ELF-1 (cell line): ENCODE results near the gene TTR.

ENCODE experiments used
- DNase-seq: peaks from one replicate; pipeline ENCODE4 v3.0.0-alpha.2; 2016; ENCODE audit warnings: low read depth, low spot score

Gene TTR

DNA sequence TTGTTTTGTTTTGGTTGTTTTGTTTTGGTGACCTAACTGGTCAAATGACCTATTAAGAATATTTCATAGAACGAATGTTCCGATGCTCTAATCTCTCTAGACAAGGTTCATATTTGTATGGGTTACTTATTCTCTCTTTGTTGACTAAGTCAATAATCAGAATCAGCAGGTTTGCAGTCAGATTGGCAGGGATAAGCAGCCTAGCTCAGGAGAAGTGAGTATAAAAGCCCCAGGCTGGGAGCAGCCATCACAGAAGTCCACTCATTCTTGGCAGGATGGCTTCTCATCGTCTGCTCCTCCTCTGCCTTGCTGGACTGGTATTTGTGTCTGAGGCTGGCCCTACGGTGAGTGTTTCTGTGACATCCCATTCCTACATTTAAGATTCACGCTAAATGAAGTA lies at the start of gene TTR:
TTR (plus strand) TSS at position 250 of the 400 bp plus-strand sequence; CDS start at position 276, 26 bp downstream.
- DNase-seq: no peak

DNA sequence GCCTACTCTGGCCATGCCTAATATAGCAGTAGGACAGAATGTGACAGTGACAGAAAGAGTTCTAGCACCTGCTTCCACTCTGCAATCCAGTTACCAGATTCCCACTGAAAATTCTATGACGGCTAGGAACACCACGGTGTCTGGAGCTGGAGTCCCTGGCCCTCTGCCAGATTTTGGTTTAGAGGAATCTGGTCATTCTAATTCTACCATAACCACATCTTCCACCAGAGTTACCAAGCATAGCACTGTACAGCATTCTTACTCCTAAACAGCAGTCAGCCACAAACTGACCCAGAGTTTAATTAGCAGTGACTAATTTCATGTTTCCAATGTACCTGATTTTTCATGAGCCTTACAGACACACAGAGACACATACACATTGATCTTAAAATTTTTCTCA lies 45.2 kb upstream of the TTR start:
- DNase-seq: no peak

DNA sequence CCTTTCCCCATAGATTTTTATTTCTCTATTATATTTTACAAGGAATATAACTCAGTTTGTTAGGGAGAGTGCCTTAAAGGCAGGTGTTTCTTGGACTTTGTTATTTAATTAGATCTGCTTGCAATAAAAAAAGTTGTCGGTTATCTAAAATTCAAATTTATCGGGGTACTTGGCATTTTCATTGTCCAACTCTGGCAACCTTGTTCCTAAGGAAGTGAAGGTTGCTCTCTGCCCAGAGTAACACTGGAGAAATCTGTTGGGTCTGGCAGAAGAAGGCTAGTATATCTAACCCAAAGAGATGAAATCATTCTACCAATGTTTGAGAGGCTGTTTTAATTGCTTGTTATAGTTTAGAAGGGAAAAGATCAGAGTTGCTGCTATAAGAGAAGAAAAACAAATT lies 42.8 kb upstream of the TTR start:
- DNase-seq: no peak

DNA sequence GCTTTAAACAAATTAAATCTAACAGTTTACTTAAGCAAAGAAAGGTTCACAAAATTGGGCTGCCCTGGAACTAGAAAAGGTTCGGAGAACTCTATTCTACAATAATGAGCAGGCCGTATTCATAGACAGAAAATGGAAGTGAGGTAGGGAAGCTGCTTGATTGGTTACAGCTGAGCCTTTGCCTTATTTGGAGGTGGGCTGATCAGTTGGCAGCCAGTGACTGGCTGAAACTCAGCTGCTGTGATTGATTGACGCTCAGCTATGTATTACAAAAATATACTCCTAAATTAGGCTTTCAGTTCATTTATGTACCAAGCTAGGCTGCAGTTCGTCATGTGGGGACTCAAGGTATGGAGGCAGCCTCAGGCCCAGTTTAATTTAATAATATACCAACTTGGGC lies 42.3 kb upstream of the TTR start:
- no peak for DNase-seq

DNA sequence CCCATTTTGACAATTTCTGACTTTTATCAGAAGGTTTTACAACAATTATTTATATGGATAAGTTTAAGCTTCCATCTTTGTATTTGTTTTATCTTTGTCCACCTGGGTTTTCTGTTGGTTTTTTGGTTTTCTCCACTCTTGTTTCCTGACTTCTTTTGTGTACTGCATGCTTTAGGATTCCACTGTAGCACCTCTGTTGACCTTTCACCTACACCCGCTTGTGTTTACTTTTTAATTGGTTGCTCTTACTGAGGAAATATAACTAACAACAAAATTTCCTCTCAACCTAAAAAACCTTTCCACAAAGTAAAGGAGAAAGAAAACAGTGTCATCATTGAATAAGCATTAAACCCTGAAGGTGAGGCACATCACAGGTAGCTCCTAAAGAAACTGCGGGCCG lies 39.8 kb upstream of the TTR start:
- DNase-seq: no peak

DNA sequence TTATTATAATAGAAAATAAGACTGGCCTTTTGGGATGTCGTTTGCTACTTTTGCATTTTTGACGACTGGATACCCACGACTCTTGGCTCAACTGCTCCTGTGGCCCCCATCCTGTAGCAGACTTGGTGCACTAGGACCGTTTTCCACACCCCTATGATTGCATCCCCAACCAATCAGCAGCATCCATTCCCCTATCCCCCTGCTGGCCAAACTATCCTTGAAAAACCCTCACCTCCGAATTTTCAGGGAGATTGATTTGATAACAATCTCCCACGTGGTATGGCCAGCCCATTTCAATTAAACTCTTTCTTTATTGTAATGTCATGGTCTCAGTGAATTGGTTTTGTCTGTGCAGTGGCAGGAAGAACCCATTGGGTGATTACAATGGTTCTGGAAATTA lies 37.9 kb upstream of the TTR start:
- no peak for DNase-seq

DNA sequence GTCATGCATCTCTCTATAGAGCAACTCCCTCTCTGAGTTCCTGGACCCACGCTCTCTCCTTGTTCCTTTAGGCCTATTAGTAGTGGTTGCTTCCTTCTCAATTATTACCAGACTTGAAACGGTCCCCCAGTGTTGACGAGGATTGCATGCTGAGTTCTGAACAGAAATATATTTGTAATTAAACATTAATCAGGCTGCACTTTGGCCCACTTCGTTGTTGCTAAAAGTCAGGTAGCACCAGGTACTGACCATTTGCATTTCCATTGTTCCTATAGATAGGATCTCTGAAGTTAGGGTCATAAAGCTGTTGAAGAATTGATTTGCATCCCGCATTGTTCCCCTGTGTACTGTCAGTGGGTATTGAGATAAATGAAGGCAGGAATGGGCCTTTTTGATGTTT lies 36.9 kb upstream of the TTR start:
- peak; percentile 19 for DNase-seq

DNA sequence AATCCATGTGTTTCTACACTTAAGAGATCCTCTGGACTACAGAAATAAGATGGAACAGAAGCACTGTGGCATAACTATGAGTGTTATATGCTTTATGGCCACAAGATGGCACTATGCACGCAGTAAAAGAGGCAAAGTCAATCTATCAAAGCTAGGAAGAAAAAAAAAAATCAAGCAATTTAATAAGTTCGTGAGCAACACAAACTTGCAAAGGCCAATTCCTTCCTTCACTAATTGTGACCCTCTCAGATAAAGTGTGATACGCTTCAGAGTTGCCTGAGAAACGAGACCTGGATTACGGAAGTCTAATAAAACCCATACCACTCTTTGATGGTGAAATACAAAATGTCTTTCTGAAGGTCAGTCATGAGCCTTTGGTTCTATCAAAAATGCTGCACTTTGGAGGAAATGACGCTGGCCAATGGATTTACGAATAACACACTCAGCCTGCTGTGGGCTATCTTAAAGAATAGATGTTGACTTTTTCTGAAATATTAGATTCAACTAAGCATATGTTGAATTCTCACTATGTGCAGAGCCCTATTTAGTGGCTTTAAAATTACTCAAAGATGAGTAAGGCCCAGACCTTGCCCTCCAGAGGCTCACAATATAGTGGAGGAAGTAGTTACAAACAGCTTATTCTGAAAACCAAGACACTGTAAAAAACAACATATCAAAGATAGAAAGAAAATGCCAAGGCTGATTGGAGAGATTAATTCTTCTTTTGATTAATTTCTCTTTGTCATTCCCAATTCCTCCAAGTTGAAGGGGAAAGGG lies 35.5 kb upstream of the TTR start:
- DNase-seq: peak; percentile 32

DNA sequence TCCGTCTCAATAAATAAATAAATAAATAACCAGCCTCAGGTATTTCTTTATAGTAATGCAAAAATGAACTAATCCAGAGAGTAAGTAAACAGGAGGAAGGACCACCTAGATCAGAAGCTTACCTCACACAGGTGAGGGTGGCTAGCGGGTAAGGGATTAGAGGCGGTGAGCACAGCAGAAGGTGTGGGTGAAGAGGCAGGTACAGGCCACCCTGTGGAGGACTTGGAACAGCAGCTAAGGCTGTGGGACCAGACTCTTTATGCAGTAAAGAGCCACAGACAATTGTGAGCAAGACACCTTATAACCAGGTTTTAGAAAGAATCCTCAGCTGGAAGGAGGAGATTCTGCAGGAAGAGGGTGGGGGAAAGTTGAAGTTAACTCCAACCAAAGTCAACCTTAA lies 34.2 kb upstream of the TTR start:
- peak; percentile 21 for DNase-seq

DNA sequence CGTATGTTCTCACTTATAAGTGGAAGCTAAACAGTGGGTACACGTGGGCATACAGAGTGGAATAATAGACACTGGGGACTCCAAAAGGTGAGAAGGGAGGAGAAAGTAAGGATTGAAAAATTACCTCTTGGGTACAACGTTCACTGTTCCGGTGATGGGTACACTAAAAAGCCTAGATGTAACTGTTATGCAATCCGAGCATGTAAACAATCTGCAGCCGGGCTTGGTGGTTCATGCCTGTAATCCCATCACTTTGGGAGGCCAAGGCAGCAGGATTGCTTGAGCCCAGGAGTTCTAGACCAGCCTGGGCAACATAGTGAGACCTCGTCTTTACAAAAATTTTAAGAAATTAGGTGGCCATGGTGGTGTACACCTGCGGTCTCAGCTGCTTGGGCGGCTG lies 33.1 kb upstream of the TTR start:
- DNase-seq: no peak

DNA sequence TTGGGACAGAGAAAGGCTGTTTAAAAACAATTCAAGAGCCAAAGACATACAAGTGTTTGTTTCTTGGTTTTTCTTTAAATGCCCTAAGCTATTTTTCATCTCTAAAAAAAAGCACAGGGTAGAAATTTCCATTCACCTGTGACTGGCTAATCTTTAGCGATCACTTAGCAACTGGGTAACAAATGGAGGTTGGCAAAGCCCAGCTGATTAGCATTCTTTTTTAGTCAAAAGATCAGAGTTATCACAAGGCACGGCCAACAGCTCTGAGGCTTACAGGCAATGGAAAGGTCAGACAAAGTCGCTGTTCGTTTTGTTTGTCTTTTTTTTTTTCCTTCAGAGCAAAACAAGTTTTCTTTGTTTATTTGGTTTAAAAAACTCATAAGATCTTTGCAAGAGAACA lies 29.0 kb upstream of the TTR start:
- no peak for DNase-seq

DNA sequence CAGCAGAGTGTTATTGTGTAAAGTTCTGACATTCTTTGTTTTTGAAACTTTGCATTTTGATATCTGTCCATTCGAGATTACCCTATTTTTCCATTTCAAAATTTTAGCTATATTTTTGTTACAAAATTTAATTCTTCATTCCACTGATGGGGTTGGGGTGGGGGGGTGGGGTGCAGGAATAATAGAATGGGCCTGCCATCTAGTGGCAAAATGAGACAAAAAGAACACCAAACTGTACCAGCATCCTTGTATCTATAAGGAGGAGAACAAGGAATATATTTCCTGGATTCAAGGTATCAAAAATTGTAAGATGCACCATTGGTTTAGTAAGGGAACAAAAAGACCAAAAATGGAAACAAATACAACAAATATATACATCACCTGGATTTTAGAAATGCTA lies 27.9 kb upstream of the TTR start:
- DNase-seq: no peak

DNA sequence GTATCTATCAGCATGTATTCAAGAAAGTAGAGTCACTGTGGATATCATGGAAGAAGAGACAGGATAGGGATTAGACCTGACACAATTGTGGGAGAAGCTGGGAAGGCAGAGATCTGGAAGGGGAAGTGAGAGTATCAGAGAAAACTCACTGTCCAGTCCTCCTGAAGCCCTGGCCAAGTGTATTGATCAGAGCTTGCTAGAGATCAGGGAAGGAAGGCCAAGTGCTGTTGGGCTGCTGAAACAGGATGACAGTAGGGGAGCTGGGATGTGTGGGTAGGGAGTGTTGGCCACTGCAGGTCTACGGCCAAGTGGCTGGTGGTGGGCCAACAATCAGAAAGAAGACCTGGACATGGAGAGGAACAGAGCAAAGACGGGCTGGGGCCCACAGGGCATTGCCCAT lies 26.3 kb upstream of the TTR start:
- no peak for DNase-seq

DNA sequence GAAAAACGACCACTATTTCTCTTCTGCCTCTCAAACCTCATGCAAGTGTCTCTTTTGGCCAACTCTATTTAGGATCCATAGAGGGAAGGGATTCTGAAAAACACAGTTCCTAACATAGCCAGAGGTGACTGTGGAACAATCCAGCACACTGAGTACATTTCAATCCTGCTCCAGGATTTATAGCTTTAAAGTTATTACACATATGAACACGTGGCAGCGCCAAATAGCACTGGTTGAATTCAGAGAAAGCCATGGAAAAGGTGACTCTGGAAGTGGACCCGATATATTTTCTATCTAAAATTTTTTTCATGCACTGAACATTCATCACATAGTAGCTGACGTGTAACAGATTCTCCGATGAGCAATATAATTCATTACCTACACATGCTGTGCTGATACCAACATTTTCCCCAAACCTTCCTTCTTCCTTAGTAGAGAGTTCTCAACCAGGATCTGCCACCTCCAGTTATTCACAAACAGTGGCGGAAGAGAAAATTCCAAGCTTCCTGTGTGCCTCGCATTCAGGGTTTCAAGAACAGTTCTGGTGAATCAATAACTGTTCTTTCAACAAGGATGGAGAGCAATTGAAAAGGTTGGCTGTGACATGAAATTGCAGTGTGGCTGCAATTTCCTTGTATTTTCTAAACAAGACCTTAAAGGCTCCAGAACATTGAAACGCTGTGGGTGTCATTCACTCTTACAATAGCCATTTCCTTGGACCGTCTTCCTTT lies 25.7 kb upstream of the TTR start:
- no peak for DNase-seq

DNA sequence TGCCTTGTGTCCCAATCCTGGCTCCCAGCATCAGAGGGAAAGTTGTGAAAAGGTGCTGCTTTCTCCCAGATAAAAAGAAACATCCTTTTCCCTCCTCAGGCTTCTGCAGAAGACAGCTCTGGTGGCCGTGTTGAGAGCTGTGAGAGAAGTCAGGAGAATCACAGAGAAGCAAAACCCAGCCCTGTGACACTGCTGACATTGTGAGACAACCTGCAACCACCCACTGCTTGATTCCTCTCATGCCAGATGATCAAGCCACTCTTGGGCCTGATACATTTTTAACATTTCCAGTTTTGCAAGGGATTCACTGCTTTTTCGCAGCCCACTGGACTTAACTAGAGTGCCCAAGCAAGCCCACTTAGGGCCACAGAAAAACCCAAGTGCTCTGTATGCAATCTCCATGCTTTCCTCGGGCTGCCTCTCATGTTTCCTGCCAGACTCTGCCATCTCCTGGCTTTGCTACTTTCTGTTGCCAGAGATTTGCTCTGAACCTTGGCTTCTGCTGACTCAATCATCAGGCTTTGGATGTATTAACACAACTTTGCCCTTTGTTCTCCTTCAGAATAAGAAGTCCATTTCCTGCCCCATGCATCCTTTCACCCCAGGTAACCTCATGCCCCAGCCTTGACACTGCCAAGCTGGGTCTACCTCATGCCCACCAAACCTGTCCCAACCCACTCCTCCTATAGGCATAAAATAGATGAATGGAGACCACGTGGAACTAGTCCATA lies 24.9 kb upstream of the TTR start:
- no peak for DNase-seq

DNA sequence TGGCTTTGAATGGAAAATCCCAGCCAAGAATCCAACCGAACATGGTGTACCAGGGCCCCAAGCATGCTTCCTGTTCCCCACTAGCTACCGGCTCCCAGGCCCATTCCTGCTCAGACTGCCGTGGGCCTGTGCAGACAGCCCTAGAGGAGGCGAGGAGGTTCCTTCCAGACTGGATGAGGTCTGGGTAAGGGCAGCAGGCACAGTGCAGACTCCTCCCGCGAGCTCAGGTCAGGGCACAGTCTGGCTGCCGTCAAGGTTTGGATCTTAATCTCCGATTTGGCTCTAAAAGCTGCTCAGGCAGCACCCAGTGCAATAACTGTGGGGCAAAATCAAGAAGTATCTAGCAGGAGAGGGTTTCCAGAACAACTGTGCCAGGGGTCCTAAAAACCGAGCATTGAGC lies 19.3 kb upstream of the TTR start:
- DNase-seq: no peak

DNA sequence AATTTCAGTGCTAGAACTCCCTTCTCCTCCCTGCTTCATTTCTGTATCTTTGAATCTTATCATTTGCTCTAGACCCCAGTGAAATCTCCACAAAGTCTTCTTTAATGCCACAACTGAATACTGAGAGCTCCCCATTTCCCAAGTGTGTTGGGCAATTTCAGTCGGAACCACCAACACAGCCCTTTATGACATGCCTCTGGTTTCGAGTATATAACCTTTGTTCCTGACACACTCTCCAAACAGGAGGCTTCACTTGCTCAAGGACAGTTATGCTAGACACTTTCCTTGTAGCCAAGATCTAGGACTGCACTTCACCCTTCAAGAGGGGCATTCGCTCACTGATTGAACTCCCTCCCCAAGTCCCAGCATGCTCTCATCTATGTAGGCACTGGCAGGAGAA lies 18.6 kb upstream of the TTR start:
- DNase-seq: no peak

DNA sequence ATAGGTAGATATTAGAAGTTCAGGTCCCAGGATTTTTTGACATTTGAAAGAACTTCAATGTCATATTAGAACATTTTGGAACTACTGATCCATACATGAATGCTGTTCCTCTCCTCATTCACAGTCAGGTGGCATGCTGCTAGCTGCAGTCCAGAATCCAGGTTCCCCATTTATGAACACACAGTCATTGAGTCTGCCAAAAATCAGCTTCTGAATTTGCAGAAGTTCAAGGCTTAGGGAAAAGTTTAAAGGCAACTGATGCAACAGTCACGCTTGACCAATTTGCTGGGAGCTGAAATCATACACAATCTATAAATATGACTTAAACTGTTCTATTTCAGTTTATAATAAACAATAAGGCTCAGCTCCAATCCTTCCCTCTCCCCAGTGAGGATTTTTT lies 17.3 kb upstream of the TTR start:
- no peak for DNase-seq

DNA sequence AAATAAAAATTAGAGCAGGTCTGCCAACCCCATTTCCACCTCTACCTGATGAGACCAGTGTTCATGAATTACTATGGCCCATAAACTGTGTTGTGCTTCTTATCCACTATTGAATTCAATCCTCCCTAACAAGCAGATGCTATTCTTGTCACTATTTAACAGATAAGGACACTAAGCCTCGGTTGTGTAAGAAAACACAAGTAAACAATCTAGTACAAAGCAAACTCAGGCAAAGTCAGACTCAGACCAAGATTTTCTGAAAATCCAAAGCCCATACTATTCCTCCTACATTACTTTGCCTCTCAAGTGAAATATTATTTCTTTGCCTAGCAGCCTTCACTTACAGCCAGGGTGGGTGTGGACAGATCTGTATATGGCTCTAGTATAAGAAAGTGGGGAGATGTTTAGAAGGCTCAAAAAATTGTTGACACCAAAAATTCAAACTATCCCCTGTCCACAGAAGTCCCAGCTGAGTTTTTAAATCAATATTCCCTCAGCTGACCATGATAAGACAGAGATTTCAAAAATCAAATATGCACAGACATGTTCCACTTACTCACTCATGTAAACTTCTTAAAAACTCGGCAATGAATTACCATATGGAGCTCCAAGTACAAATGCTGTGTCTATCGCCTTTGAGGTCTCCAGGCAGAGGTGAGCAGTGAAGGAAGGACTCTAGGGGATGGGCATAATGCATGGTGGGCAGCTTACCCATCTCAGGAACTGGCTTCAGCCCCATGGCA lies 16.0 kb upstream of the TTR start:
- DNase-seq: no peak

DNA sequence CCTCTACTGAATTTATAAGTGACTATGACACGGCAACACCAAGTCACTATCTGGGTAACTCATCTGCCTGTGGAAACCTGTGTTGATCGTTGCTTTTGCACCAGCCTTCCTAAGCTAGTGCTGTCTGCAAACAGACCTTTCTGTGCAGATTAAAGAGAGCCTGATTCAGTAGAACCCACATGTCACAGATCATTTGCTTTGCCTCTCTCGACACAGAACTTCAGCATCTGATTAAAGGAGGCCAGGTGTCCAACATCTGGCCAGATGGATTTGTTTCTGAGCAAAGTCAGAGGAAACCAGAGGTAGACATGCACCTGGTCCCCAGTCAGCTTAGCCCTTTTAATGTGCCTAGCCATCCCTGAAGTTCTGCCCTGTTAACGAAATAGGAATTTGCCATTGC lies 15.0 kb upstream of the TTR start:
- no peak for DNase-seq

DNA sequence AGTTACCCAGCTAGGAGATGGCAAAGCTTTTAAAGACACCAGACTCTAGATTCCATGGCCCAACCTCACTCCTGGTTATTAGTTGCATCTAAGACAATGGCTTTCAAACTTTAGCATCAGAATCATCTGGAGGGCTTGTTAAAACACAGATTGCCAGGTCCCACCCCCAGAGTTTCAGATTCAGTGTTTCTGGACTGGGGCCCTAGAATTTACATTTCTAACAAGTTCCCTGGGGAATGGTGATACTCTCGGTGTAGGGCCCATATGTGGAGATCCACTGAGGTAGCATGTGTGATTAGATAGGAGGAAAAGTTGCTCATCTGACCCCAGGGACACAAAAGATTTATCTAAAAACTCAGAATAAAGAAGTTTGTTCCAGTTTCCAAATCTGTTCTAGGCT lies 14.5 kb upstream of the TTR start:
- no peak for DNase-seq

DNA sequence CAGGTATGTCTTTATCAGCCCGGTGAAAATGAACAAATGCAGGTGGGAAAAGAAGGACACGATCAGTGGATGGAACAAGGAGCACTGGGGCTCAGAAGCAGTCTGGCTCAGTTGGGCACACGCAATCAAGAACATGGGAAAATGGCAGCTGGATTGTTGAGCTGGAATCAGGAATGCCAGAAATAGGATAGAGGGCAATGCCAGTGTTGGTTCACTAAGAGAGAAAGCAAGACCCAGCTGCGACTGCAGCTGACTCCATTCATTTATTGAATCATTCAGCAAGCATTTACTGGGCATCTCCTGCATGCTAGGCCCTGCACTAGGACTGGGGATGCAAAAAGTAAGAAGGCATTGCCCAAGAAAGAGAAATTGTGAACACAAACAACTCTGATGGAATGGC lies 13.6 kb upstream of the TTR start:
- DNase-seq: no peak
